Activated effector memory CD4-positive, alpha-beta T cell treated with Interleukin-2 at 50 U/mL for 16 hours (primary cell): Measurements from ENCODE around the gene FFAR1.

Experiments used
- DNase-seq: peaks from one replicate; pipeline ENCODE4 v3.0.0-alpha.2; 2020

Gene FFAR1, protein sequence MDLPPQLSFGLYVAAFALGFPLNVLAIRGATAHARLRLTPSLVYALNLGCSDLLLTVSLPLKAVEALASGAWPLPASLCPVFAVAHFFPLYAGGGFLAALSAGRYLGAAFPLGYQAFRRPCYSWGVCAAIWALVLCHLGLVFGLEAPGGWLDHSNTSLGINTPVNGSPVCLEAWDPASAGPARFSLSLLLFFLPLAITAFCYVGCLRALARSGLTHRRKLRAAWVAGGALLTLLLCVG (N-terminal part only)

DNA sequence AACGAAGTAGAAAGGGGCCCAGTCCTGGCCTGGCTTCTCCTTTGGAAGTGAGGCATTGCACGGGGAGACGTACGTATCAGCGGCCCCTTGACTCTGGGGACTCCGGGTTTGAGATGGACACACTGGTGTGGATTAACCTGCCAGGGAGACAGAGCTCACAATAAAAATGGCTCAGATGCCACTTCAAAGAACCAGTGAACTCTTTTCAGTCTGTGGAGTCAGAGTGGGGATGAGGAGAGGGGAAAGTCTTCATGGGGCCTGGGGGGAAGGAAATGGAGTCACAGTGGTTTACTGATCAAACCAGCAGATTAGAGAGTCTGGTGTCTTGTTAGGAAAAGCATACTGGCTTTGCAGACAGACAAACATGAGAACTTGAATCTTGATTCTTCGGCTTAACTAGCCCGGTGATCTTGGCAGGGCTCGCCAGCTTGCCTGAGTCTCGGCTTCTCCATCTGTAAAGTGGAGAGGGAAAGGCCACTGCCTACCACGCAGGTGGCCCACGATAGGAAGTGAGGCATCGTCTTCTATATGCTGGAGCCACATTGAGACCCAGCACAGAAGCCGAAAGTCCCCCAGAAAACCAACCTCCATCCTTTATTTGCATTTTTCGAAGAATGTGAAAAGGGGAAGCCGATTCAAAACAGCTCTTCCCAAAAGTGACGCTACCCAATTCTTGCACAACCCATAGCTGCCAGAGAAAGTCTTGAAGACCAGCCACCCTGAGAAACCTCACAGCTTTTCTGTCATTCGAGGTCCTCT lies at the start of gene FFAR1:
Gene FFAR1 (plus strand): TSS at position 732 of the 759 bp plus-strand sequence. CDS start 3,650 bp downstream, outside the sequence.
- no peak for DNase-seq

DNA sequence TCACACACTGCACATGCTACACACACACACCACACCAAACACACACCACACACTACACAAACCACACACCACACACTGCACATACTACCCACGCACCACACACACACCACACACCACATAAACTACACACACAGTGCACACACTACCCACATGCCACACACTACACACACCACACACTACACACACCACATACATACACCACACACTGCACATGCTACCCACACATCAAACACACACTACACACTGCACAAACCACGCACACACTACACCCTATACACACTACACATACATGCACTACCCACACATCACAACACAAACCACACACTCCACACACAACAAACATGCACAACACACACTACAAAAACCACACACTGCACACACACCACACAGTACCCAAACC lies 49.8 kb upstream of the FFAR1 start:
- no peak for DNase-seq

DNA sequence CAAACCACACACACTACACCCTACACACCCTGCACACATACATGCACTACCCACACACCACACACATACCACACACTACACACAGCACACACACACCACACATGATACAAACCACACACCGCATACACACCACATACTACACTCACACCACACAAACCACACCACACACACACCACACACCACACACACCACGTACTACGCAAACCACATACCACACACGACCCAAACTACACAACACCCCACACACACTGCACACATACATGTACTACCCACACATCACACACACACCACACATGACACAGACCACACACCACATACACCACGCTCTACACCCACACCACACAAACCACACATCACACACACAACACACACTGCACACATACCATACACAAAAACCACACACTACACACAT lies 49.1 kb upstream of the FFAR1 start:
- no peak for DNase-seq

- no peak for DNase-seq
These were observed 48.0 kb upstream of the FFAR1 start for GRCh38 chr19:35299523-35300338.

- DNase-seq, result no peak
These were observed 47.4 kb upstream of the FFAR1 start for GRCh38 chr19:35300339-35300649.

GRCh38 chr19:35301961-35302360 lies 45.7 kb upstream of the FFAR1 start:
- DNase-seq, result no peak

DNA sequence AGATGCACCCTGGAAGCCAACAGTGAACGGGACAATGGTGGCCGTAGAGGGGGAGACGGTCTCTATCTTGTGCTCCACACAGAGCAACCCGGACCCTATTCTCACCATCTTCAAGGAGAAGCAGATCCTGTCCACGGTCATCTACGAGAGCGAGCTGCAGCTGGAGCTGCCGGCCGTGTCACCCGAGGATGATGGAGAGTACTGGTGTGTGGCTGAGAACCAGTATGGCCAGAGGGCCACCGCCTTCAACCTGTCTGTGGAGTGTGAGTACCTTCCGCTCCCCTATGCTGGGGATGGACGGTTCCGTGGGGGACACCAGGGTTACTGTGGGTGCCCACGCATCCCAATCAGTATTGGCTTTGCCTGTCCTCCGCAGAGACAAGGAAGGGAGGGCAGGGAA lies 45.3 kb upstream of the FFAR1 start:
- no peak for DNase-seq

GRCh38 chr19:35303357-35303915 lies 44.3 kb upstream of the FFAR1 start:
- DNase-seq, result no peak

GRCh38 chr19:35304036-35304435 lies 43.7 kb upstream of the FFAR1 start:
- DNase-seq, result no peak

DNA sequence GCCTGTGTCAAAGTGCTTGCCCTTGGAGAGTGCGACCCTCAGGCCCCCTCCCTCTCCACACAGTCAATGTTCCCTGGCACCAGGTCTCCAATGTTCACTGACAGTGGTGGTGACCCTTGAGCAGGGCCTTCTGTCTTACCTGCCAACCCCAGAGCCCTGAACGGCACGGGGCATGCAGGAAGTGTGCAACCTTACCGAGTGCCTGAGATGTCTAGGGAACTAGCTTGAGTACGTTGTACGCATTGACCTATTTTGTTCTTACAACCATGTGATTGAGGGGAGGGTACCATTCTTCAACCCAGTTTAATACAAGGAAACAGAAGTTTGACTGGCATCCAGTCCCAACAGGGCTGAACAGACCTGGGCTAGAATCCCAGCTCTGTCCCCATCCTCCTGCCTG lies 42.5 kb upstream of the FFAR1 start:
- DNase-seq, result no peak

DNA sequence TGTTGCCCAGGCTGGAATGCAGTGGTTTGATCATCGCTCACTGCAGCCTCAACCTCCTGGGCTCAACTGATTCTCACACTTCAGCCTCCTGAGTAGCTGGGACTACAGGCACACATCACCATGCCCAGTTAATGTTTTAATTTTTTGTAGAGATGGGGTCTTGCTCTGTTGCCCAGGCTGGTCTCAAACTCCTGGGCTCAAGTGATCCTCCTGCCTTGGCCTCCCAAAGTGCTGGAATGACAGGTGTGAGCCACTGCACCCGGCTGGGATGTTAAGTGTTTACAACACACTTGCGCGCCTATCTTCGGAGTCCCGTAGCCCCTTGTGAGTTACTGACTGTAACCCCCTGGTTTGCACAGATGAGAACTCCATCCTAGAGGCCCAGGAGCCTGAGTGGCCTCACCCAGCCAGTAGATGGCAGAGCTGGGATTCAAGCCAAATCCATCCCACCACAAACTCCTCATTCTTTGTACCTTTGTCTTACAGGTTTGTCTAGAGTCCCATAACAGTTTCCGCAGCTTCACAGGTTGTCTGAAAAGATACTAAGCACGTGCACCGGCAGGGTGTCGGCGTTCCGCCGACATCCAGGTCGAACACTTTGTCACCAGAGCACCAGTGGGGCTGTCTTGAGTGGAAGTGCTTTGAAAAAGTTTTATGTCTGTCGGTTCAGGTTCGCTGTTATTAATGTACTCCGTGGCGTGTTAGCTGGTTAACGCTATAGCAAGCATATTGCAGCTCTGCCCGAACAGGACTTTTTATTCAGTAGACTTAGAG lies 41.0 kb upstream of the FFAR1 start:
- DNase-seq, result no peak

DNA sequence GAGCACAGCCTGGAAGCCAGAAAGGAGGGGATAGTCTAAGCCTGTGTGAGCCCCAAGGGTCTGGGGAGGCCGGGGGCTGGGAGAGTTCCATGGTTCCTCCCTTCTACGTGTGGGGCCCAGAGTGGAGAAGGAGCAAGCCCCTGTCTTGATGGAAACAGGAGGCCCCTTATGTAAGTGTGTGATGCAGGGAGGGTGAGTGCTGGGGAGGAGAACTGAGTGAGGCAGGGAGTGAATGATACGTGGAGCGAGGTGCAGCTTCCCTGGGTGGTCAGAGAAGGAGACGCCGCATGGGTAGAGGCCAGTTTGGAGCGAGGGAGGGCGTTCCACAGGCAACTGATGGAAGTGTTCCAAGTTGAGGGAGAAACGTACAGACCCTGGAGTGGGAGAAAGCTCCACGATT lies 39.8 kb upstream of the FFAR1 start:
- DNase-seq, result no peak

DNA sequence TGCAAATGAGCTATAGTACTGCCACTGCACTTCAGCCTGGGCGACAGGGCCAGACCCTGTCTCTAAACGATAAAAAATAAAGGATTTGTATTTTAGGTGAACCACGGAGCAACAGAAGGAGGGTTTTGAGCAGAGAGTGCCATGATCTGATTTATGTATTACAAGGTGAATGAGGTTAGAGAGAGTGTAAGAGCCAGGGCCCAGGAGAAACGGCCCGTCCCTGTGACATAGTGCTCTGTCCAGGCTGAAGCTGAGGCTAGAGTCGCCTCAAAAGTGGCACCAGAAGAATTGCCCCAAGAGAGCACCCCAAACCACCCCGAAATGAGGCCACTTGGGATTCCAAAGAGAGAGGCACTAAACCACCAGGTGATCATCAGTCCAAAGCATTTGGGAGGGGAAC lies 38.8 kb upstream of the FFAR1 start:
- DNase-seq, result no peak

DNA sequence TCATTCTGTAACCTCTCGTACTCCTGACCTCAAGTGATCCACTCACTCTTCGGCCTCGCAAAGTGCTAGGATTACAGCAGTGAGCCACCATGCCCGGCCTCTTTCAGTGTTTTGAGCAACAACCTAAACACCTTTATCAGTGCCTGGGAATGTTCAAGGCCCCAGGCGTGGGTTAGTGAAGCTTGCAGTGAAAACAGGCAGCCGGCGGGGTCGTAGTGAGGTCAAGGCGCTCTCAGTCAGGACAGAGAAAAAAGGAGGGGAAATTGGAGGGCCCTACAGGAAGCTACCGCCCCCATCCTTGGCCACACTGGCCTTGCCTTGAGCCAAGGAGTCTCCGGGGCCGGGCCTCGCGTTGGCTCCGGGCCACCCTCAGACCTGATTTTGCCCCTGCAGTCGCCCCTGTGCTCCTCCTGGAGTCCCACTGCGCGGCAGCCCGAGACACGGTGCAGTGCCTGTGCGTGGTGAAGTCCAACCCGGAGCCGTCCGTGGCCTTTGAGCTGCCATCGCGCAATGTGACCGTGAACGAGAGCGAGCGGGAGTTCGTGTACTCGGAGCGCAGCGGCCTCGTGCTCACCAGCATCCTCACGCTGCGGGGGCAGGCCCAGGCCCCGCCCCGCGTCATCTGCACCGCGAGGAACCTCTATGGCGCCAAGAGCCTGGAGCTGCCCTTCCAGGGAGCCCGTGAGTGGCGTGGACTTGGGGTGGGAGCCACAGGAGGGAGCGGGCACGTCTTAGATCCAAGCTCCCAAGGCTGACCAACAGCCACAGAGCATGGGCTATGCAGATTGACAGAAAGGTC lies 38.0 kb upstream of the FFAR1 start:
- no peak for DNase-seq

DNA sequence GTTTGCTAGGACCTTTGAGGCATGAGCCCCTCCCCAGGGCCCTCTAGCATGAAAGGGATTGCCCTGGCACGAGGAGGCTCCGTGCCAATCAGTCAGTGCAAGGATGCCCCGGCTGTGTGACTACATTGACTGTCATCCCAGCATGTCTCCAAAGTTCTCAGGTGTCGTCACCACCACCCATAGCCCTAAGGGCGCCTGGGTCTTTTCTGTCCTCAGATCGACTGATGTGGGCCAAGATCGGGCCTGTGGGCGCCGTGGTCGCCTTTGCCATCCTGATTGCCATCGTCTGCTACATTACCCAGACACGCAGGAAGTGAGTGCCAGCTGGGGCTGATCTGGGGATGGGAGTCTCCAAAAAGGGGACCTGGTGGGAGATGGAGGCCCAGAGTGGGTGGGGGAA lies 37.4 kb upstream of the FFAR1 start:
- no peak for DNase-seq

GRCh38 chr19:35310811-35311465 lies 36.8 kb upstream of the FFAR1 start:
- no peak for DNase-seq

DNA sequence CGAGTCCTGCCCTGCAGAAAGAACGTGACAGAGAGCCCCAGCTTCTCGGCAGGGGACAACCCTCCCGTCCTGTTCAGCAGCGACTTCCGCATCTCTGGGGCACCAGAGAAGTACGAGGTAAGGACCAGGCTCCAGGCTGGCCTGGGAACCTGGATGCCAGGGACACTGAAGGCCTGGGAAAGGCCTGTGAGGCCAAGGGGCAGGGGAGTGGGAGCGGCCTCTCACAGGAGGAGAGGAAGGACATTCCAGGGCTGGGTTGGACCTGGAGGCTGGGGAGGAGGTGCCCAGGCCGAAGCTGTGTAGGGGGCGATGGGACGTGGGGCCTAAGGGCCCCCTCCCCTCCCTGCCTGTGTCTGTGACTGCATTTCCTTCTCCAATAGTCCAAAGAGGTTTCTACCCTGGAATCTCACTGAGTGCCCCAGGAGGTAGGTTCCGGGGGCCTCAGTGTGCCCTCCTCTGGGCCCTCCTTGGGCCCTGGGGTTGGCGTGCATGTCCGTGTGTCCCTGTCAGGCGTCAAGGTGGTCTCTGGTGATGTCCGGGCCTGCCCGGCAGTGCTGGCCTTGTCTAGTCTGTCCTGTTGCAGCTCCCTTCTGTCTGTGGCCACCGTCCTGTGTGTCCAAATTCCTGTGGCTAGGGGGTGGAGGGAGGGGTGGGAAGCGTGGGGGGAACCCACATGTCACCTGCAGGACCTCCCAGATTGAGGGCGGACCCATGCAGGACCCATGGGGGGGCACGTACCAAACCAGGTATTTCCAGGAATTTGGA lies 35.6 kb upstream of the FFAR1 start:
- no peak for DNase-seq

- no peak for DNase-seq
These were observed 34.1 kb upstream of the FFAR1 start for GRCh38 chr19:35313587-35313986.

- DNase-seq, result no peak
These were observed 33.7 kb upstream of the FFAR1 start for GRCh38 chr19:35314031-35314430.

GRCh38 chr19:35314858-35315470 lies 32.7 kb upstream of the FFAR1 start:
- no peak for DNase-seq
